GM21619 (cell line): ENCODE data around the gene MLH1.
A peak's percentile ranks its signal among the peaks of the same experiment; 100 is the strongest.

Experiments used
- ATAC-seq: cut with Tn5 transposase; IDR thresholded peaks from one replicate; pipeline ENCODE4 v1.9.1; 2021; ENCODE audit not compliant: unreplicated experiment

MLH1 gene

GRCh38 chr3:37087870-37088269 is 94.6 kb downstream of the MLH1 start:
- no peak for ATAC-seq

- no peak for ATAC-seq
Measured at GRCh38 chr3:37092484-37092883, 99.2 kb downstream of the MLH1 start.

GRCh38 chr3:37093481-37093880 is 100.2 kb downstream of the MLH1 start:
- no peak for ATAC-seq

GRCh38 chr3:37094636-37095035 is 101.3 kb downstream of the MLH1 start:
- no peak for ATAC-seq

GRCh38 chr3:37096288-37096687 is 103.0 kb downstream of the MLH1 start:
- no peak for ATAC-seq

- no peak for ATAC-seq
Measured at GRCh38 chr3:37096975-37097374, 103.7 kb downstream of the MLH1 start.

GRCh38 chr3:37097776-37098175 is 104.5 kb downstream of the MLH1 start:
- ATAC-seq: peak; percentile 62

GRCh38 chr3:37098884-37099283 is 105.6 kb downstream of the MLH1 start:
- no peak for ATAC-seq

GRCh38 chr3:37099469-37099868 is 106.2 kb downstream of the MLH1 start:
- ATAC-seq: no peak

- no peak for ATAC-seq
Measured at GRCh38 chr3:37100411-37100810, 107.1 kb downstream of the MLH1 start.
